ENCODE data around the gene NLGN2.

The NLGN2 gene

DNA sequence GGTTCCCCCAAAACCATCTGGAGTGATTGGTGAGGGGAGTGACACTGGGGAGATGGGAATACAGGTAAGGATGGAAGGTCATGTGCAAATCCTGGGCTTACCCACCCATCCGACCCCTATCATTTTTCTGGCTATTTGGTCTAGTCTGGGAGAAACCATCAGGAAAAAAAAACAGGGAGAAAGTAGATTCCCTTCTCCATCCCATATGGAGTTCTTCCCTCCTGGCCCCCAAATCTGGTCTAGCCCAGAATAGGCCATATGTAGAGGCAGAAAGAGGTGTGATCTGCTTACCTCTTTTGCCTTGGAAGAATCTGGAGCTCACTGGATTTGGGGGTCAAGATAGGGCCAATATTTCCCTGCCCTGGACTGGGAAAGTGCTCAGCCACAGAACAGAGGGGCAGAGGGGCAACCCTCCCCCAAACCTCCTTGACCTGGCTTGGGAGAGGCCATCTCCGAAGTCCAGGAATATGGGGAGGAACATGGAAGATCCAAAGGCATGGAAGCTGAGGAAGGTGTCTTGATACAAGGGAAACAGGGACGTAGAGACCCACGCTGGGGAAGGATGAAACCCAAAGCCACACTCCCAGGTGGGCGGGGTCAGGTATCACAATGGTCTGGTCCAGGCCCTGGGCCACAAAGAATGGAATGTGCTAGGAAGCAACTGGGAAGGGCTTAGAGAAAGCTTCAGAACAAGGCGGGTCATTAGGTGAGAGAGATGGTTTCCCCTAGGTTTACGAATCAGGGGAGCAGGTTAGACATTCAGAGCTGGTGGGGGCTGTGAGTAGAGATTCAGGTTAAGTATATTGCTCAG lies 53.4 kb downstream of the NLGN2 start:
- in situ Hi-C loops (cut with HindIII; ENCODE audit: low sequenced_read_pairs), result loop anchor here (25.0 kb wide), 1 partner anchor 101 kb away; the partner anchor contains the start of genes SENP3 and TNFSF13

DNA sequence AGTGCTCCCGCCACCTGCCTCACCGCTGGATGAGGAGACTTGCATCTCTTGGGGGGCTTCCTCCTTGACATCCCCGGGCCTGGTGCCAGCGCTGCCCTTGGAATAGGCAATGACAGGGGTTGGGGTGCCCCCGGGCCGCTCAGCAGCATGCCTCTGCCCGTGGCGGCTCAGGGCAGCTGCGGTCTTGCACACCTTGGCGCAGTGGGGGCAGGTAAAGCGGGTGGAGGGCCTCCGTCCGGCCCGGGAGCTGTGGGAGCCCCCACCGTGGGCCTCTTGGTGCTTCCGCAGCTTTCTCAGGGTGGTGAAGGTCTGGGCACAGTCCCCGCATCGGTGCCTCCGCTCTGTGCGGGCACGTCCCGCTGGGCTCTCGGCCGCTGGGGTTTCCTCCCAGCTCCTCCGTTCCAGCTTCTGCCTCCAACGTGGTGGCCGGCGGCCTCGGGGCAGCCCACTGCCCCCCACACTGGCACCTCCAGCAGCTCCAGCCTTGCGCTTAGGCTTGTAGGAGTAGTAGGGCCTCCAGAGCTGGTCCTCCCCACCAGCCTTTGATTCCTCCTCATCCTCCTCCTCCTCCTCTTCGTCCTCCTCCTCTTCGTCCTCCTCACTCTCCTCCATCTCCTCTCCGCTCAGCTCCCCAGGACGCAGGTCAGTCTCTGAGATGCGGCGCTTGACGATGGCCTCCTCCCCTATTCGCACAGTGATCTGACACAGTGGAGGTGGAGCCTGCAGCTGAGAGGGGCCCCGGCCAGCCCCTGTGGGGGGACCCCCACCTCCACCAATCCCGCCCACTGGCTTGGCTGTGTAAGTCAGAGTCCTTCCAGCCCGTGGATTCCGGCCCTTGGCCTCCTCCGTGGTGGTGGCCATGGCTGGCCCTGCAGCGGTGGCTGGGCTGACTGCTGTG lies 55.1 kb downstream of the NLGN2 start:
- in situ Hi-C loops (cut with HindIII; ENCODE audit: low sequenced_read_pairs), result loop anchor here (25.0 kb wide), 1 partner anchor 100 kb away; the partner anchor contains the start of genes SENP3 and TNFSF13

DNA sequence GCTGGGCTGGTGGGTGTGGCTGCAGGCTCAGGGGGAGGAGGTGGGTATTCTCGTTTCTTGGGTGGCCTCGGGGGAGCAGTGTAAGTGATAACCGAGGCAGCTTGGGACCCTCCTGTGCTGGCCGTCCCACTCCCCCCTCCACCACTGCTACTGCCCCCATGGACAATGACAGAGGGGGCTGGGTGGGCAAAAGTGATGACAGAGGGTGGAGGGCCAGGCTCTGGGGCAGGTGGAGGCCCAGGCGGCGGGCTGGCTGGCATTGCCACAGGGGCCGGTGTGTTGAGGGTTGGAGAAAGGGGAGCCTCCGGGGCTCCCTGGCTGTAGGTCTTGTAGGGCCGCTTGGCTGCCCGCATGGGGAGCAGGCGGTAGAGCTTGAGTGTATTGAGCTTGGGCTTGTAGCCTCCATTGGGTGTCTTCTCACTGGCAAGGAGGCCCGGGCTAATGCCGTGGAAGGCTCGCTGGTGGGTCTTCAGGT lies 55.8 kb downstream of the NLGN2 start:
- in situ Hi-C loops (cut with HindIII; ENCODE audit: low sequenced_read_pairs), result loop anchor here (25.0 kb wide), 1 partner anchor 99 kb away; the partner anchor contains the start of genes SENP3 and TNFSF13

DNA sequence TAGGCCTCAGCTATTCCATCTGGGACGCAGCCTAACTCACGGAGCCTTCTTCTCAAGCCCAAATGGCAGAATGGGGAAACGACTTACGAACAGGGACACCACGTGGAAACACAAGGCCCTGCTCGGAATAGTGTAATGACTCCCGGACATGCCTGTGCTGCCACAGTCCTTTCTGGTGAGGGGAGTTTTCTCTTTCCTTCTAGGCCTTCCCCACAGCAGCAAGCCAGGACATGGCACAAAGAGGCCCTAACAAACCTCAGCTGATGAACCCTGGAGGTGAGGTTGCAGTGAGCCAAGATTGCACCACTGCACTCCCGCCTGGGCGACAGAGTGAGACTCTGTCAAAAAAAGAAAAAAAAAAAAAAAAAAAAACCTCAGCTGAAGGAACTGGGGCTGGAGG lies 56.4 kb downstream of the NLGN2 start:
- in situ Hi-C loops (cut with HindIII; ENCODE audit: low sequenced_read_pairs), result loop anchor here (25.0 kb wide), 1 partner anchor 98 kb away; the partner anchor contains the start of genes SENP3 and TNFSF13

DNA sequence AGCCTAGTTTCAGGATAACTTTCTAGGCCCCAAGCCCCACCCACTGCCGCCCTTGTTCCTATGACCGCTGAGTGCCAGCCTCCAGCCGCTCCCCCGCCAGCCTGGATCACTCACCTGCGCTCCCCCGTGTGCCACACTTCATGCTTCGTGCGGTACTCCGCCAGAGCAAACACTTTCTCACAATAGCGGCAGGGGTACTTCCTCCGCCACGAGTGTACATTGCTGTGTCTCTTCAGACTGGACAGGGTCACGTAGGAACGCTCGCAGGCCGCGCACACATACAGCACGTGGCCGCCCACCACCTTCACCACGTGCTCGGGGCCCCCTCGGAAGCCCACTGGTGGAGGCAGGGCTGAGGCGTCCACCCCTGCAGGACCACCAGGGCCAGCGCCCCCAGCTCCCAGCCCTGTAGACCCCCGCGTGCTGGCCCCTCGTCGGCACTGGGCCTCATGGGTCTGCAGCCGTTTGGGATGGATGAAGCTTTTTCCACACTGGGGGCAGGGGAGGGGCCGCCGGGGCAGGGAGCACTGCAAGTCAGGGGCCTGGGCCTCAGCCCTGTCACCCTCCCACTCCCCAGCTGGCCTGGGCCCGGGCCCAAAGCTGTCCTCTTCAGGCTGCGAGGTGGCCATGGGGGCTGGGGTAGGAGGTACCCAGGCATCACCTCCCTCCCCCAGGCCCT lies 58.1 kb downstream of the NLGN2 start:
- in situ Hi-C loops (cut with HindIII; ENCODE audit: low sequenced_read_pairs), result loop anchor here (25.0 kb wide), 1 partner anchor 97 kb away; the partner anchor contains the start of genes SENP3 and TNFSF13

DNA sequence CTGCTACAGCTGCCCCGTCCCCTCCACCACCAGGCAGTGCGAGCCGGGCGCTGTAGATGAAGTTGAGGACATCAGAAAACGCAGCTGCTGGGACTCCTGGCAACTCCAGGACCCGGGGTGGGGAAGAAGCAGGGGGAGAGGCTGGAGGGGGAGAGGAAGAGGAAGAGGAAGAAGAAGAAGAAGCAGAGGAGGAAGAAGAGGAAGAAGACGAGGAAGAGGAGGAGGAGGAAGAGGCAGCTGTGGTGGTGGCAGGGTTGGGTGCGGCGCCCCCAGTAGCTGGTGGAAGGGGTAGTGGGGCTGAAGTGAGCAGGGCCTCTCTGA lies 58.6 kb downstream of the NLGN2 start:
- in situ Hi-C loops (cut with HindIII; ENCODE audit: low sequenced_read_pairs), result loop anchor here (25.0 kb wide), 1 partner anchor 96 kb away; the partner anchor contains the start of genes SENP3 and TNFSF13

DNA sequence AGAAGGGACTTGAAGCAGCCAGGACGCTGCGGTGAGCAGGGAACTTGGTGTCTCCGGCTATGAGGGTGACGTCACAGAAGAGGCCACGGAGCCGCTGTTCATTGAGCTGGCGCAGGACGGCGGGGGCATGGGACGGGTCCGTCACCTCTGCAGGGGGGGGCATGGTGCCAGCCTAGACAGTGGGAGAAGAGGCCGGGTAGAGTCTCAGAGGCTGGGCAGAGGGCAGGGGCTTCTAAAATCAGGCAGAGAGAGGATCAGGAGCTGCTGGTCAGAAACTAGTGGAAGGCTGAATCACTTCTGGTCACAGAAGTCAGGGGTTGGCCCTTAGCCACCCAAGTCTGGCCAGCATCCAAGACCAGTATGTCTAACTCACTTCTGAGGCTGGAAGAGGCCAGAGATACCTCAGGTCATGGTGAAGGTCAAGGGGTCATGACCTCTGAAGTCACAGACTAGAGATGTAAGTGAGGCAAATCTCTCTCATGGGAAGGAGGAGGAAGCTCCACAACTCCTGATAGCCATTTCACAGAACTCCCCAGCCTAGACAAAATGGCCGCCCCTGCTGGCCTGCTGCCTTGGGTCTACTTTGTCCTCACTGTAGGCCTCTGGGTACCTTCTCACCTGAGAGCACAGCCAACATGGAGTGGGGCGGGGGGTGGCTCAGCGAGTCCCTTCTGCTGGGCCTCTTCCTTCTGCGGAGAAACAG lies 59.1 kb downstream of the NLGN2 start:
- in situ Hi-C loops (cut with HindIII; ENCODE audit: low sequenced_read_pairs), result loop anchor here (25.0 kb wide), 1 partner anchor 96 kb away; the partner anchor contains the start of genes SENP3 and TNFSF13

DNA sequence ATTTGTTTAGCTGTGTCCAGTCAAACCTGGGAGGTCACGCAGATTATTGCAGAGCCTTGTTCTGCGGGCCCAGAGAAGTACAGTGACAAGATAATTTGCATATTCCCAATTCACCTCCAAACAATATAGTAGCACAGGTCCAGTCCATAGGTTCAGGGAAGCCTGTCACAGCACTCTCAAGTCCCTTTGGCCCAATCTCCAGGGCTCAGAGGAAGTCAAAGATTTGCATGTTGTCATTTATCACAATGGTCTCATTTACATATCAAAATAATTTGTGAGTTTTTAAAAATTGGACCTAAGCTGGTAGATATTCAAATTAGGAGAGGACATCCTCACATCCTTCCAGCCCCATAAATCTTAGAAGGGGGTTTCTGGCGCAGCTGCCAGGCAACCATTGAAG lies 59.9 kb downstream of the NLGN2 start:
- in situ Hi-C loops (cut with HindIII; ENCODE audit: low sequenced_read_pairs), result loop anchor here (25.0 kb wide), 1 partner anchor 95 kb away; the partner anchor contains the start of genes SENP3 and TNFSF13

DNA sequence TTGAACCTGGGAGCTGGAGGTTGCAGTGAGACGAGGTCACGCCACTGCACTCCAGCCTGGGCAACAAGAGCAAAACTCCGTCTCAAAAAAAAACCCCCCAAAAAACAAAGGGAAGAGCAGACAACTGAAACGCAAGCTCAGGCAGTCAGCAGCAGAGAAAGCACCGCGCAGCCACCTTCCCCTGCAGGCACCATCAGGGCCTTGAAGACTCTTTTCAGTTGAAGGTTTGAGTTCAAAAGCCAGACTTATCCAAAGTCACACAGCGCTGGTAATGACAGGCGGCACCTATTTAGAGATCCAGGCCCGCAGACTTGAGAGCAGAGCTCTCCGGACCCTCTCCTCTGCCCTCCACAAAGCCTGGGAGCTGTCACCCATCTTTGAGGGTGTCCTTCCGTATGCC lies 60.6 kb downstream of the NLGN2 start:
- in situ Hi-C loops (cut with HindIII; ENCODE audit: low sequenced_read_pairs), result loop anchor here (25.0 kb wide), 1 partner anchor 94 kb away; the partner anchor contains the start of genes SENP3 and TNFSF13

DNA sequence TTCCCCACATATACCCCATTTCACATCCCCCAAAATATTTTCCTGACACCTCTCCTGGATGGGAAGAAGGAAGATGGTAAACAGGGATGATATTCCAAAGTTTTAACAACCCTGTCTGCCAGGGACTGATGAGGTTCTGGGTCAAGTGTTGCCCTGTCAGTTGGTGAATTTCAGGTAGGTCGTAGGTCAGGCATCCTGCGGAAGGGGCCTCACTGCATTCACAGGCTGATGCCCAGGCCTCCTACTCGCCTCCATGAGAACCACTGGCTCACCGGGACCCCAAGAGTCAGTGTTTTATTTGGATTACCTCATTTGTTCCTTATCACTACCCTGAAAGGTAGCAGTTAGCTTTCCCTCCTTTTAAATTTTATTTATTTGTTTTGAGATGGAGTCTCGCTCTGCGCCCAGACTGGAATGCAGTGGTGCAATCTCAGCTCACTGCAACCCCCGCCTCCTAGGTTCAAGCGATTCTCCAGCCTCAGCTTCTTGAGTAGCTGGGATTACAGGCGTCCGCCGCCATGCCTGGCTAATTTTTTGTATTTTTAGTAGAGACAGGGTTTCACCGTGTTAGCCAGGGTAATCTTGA lies 61.3 kb downstream of the NLGN2 start:
- in situ Hi-C loops (cut with HindIII; ENCODE audit: low sequenced_read_pairs), result loop anchor here (25.0 kb wide), 1 partner anchor 93 kb away; the partner anchor contains the start of genes SENP3 and TNFSF13

Data from endothelial cell of hepatic sinusoid (primary cell).